WTC11 (cell line): ENCODE measurements around the gene MIEF1.
"Not testable (repeated sequence)": the region's sequence is repeated elsewhere in the genome, so short reads cannot be mapped to it uniquely, and the experiment has no call there.

Experiments used
- ETV6 ChIP-seq: sonication (generic); formaldehyde crosslinking; IDR thresholded peaks from 2 replicates; pipeline ENCODE4 v1.8.1; 2022; ENCODE audit warnings: mild to moderate bottlenecking, missing genetic modification reagents
- NR1H2 ChIP-seq: sonication (generic); formaldehyde crosslinking; IDR thresholded peaks from 2 replicates; pipeline ENCODE4 v1.9.0; 2021; ENCODE audit warnings: mild to moderate bottlenecking, moderate library complexity, missing genetic modification reagents
- SP1 ChIP-seq: sonication (generic); formaldehyde crosslinking; conservative IDR thresholded peaks from 2 replicates; pipeline ENCODE4 v1.8.1; 2022; ENCODE audit warnings: missing genetic modification reagents
- ZNF219 ChIP-seq: sonication (generic); formaldehyde crosslinking; IDR thresholded peaks from 2 replicates; pipeline ENCODE4 v1.8.0; 2023; ENCODE audit warnings: missing genetic modification reagents, mild to moderate bottlenecking, borderline replicate concordance
- TF ChIP-seq, protein P1 (sequence below): fragments of 200-600 bp; IDR thresholded peaks from 2 replicates; pipeline ENCODE4 v1.8.0; 2022; ENCODE audit warnings: antibody characterized with exemption
- TF ChIP-seq, protein P2 (sequence below): sonication (generic); formaldehyde crosslinking; conservative IDR thresholded peaks from 2 replicates; pipeline ENCODE4 v1.8.1; 2022; ENCODE audit warnings: mild to moderate bottlenecking, missing genetic modification reagents
- TF ChIP-seq, protein P3 (sequence below): sonication (generic); formaldehyde crosslinking; IDR thresholded peaks from 2 replicates; pipeline ENCODE4 v1.8.0; 2022; ENCODE audit warnings: mild to moderate bottlenecking, missing genetic modification reagents
- TF ChIP-seq, protein P4 (sequence below): sonication (generic); formaldehyde crosslinking; IDR thresholded peaks from 2 replicates; pipeline ENCODE4 v1.8.1; 2022; ENCODE audit warnings: low read depth, missing genetic modification reagents, borderline replicate concordance

DNA sequence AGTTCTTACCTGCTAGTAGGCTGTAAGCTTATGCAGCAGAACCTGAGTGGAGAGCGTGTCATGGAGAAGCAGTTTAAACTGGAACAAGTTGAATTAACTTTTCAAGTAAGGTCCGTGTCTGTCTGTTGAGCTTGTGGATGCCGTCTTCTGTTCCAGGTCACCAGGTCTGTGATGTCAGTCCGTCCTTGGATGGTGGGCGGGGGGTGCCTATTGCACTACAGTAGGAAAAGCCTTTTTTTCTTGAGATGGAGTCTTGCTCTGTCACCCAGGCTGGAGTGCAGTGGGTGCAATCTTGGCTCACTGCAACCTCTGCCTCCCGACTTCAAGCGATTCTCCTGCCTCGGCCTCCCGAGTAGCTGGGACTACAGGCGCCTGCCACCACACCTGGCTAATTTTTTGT, 4.9 kb downstream of the MIEF1 start:
- TF ChIP-seq, protein P1, sequence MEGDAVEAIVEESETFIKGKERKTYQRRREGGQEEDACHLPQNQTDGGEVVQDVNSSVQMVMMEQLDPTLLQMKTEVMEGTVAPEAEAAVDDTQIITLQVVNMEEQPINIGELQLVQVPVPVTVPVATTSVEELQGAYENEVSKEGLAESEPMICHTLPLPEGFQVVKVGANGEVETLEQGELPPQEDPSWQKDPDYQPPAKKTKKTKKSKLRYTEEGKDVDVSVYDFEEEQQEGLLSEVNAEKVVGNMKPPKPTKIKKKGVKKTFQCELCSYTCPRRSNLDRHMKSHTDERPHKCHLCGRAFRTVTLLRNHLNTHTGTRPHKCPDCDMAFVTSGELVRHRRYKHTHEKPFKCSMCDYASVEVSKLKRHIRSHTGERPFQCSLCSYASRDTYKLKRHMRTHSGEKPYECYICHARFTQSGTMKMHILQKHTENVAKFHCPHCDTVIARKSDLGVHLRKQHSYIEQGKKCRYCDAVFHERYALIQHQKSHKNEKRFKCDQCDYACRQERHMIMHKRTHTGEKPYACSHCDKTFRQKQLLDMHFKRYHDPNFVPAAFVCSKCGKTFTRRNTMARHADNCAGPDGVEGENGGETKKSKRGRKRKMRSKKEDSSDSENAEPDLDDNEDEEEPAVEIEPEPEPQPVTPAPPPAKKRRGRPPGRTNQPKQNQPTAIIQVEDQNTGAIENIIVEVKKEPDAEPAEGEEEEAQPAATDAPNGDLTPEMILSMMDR, result not testable (repeated sequence)
- TF ChIP-seq, protein P2, sequence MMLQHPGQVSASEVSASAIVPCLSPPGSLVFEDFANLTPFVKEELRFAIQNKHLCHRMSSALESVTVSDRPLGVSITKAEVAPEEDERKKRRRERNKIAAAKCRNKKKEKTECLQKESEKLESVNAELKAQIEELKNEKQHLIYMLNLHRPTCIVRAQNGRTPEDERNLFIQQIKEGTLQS (CRISPR knock-in tag), result not testable (repeated sequence)
- TF ChIP-seq, protein P3, sequence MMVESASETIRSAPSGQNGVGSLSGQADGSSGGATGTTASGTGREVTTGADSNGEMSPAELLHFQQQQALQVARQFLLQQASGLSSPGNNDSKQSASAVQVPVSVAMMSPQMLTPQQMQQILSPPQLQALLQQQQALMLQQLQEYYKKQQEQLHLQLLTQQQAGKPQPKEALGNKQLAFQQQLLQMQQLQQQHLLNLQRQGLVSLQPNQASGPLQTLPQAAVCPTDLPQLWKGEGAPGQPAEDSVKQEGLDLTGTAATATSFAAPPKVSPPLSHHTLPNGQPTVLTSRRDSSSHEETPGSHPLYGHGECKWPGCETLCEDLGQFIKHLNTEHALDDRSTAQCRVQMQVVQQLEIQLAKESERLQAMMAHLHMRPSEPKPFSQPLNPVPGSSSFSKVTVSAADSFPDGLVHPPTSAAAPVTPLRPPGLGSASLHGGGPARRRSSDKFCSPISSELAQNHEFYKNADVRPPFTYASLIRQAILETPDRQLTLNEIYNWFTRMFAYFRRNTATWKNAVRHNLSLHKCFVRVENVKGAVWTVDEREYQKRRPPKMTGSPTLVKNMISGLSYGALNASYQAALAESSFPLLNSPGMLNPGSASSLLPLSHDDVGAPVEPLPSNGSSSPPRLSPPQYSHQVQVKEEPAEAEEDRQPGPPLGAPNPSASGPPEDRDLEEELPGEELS (CRISPR knock-in tag), result not testable (repeated sequence)
- TF ChIP-seq ZNF219; ETV6 (CRISPR knock-in tag); SP1 (CRISPR knock-in tag); NR1H2 (CRISPR knock-in tag): not testable (repeated sequence)
- TF ChIP-seq, protein P4, sequence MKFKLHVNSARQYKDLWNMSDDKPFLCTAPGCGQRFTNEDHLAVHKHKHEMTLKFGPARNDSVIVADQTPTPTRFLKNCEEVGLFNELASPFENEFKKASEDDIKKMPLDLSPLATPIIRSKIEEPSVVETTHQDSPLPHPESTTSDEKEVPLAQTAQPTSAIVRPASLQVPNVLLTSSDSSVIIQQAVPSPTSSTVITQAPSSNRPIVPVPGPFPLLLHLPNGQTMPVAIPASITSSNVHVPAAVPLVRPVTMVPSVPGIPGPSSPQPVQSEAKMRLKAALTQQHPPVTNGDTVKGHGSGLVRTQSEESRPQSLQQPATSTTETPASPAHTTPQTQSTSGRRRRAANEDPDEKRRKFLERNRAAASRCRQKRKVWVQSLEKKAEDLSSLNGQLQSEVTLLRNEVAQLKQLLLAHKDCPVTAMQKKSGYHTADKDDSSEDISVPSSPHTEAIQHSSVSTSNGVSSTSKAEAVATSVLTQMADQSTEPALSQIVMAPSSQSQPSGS (CRISPR knock-in tag), result not testable (repeated sequence)
